Measurements from ENCODE around the gene ANKRD17. TPM values are rescaled to one million over a fixed set of nuclear protein-coding genes. Genes with fewer than 3 reads are reported as not detected.
"Not testable (repeated sequence)": the region's sequence is repeated elsewhere in the genome, so short reads cannot be mapped to it uniquely, and the experiment has no call there.

ANKRD17 gene
- total RNA-seq, 1 donor from 2014 or later, result 59.8 TPM

GRCh38 chr4:73213916-73214653 lies 44.5 kb downstream of the ANKRD17 start:
- DNase-seq (ENCODE audit: low spot score), result no peak
- intact Hi-C loops (cut with DNase I), result no loop called here

GRCh38 chr4:73212982-73213730 lies 45.4 kb downstream of the ANKRD17 start:
- DNase-seq (ENCODE audit: low spot score), result no peak
- intact Hi-C loops (cut with DNase I), result no loop called here

GRCh38 chr4:73211968-73212367 lies 46.6 kb downstream of the ANKRD17 start:
- DNase-seq (ENCODE audit: low spot score), result no peak
- intact Hi-C loops (cut with DNase I), result no loop called here

- no peak for DNase-seq (ENCODE audit: low spot score)
- intact Hi-C loops (cut with DNase I), result no loop called here
Observed at GRCh38 chr4:73208376-73208775, 50.2 kb downstream of the ANKRD17 start.

- no peak for DNase-seq (ENCODE audit: low spot score)
- intact Hi-C loops (cut with DNase I), result no loop called here
Observed at GRCh38 chr4:73206236-73206635, 52.4 kb downstream of the ANKRD17 start.

GRCh38 chr4:73205482-73205881 lies 53.1 kb downstream of the ANKRD17 start:
- DNase-seq (ENCODE audit: low spot score), result no peak

GRCh38 chr4:73203976-73204375 lies 54.6 kb downstream of the ANKRD17 start:
- DNase-seq (ENCODE audit: low spot score); intact Hi-C loops (cut with DNase I): not testable (repeated sequence)

More at GRCh38 chr4:73205482-73205881, 53.1 kb downstream of the ANKRD17 start:
- intact Hi-C loops (cut with DNase I), result no loop called here

GRCh38 chr4:73197220-73197619 lies 61.4 kb downstream of the ANKRD17 start:
- DNase-seq (ENCODE audit: low spot score), result no peak
- intact Hi-C loops (cut with DNase I), result no loop called here

GRCh38 chr4:73194064-73194463 lies 64.5 kb downstream of the ANKRD17 start:
- no peak for DNase-seq (ENCODE audit: low spot score)
- intact Hi-C loops (cut with DNase I), result no loop called here

- DNase-seq (ENCODE audit: low spot score), result no peak
- intact Hi-C loops (cut with DNase I), result no loop called here
Observed at GRCh38 chr4:73193659-73194058, 64.9 kb downstream of the ANKRD17 start.

- DNase-seq (ENCODE audit: low spot score), result no peak
- intact Hi-C loops (cut with DNase I), result no loop called here
Observed at GRCh38 chr4:73193155-73193554, 65.4 kb downstream of the ANKRD17 start.

GRCh38 chr4:73189274-73189810 lies 69.3 kb downstream of the ANKRD17 start:
- intact Hi-C loops (cut with DNase I), result no loop called here
- no peak for DNase-seq (ENCODE audit: low spot score)

GRCh38 chr4:73187325-73187724 lies 71.3 kb downstream of the ANKRD17 start:
- no peak for DNase-seq (ENCODE audit: low spot score)
- intact Hi-C loops (cut with DNase I), result no loop called here

- intact Hi-C loops (cut with DNase I), result no loop called here
- DNase-seq (ENCODE audit: low spot score), result no peak
Observed at GRCh38 chr4:73185903-73186302, 72.7 kb downstream of the ANKRD17 start.

GRCh38 chr4:73181231-73181630 lies 77.4 kb downstream of the ANKRD17 start:
- intact Hi-C loops (cut with DNase I), result no loop called here
- DNase-seq (ENCODE audit: low spot score), result no peak

GRCh38 chr4:73178389-73178788 lies 80.2 kb downstream of the ANKRD17 start:
- DNase-seq (ENCODE audit: low spot score), result no peak
- intact Hi-C loops (cut with DNase I), result no loop called here

- DNase-seq (ENCODE audit: low spot score), result no peak
- intact Hi-C loops (cut with DNase I), result no loop called here
Observed at GRCh38 chr4:73172161-73172560, 86.4 kb downstream of the ANKRD17 start.

- intact Hi-C loops (cut with DNase I), result no loop called here
Observed at GRCh38 chr4:73170518-73171198, 87.9 kb downstream of the ANKRD17 start.

GRCh38 chr4:73166212-73166611 lies 92.4 kb downstream of the ANKRD17 start:
- intact Hi-C loops (cut with DNase I), result no loop called here

More at GRCh38 chr4:73170518-73171198, 87.9 kb downstream of the ANKRD17 start:
- no peak for DNase-seq (ENCODE audit: low spot score)

GRCh38 chr4:73161527-73162185 lies 96.9 kb downstream of the ANKRD17 start:
- intact Hi-C loops (cut with DNase I), result no loop called here
- DNase-seq (ENCODE audit: low spot score), result no peak

More at GRCh38 chr4:73166212-73166611, 92.4 kb downstream of the ANKRD17 start:
- DNase-seq (ENCODE audit: low spot score), result no peak

Measured in cardiac septum (tissue), 1 donor.